A549 (cell line): ENCODE results near the gene ZNF341. TPM values are rescaled to one million over a fixed set of nuclear protein-coding genes. Genes with fewer than 3 reads are reported as not detected.

Source experiments
- ATAC-seq, 2 experiments: fragments of 200-7000 bp in 1 of 2; fragments of >200 bp in 1 of 2; cut with Nextera tagmentation in 1 of 2; cut with Tn5 transposase in 1 of 2; 3 replicates each; pipeline versions ENCODE4 v1.8.0 to v1.9.1; 2018 to 2020; ENCODE audit warnings: mild to moderate bottlenecking in 1 of 2, moderate library complexity in 1 of 2
- CTCF ChIA-PET: fragments of 300-600 bp; sonication (Branson Sonifier 250); formaldehyde crosslinking; extraction: SDS; loops from one replicate; lab custom pipeline; 2021; ENCODE audit warnings: antibody characterized with exemption, inconsistent platforms; lab: Yijun Ruan, JAX
- POLR2A ChIA-PET: fragments of 350-600 bp; formaldehyde crosslinking; extraction: SDS; loops from one replicate; lab custom pipeline; 2021; ENCODE audit warnings: antibody characterized with exemption, inconsistent platforms; lab: Yijun Ruan, JAX
- DNase-seq, 2 experiments: peaks; one replicate each; pipeline versions ENCODE4 v3.0.0 to v3.0.0-alpha.2; 2011 to 2016; ENCODE audit warnings: low read depth in 1 of 2, low spot score in 1 of 2
- FAIRE-seq: peaks from 2 replicates; lab custom pipeline; 2011; peaks lifted over from hg19 to GRCh38; lab: Jason Lieb, UNC
- H3K27ac ChIP-seq, 2 experiments: fragments of >200 bp; sonication (Bioruptor Twin); formaldehyde crosslinking; 3 replicates each; pipeline ENCODE4 v1.5.1; 2016 to 2017
- H3K4me1 ChIP-seq: fragments of >200 bp; sonication (Bioruptor Twin); formaldehyde crosslinking; 3 replicates; pipeline ENCODE4 v1.6.1; 2016
- H3K4me2 ChIP-seq: fragments of >200 bp; sonication (Bioruptor Twin); formaldehyde crosslinking; 3 replicates; pipeline ENCODE4 v1.6.1; 2016
- H3K4me3 ChIP-seq: fragments of >200 bp; sonication (Bioruptor Twin); formaldehyde crosslinking; 3 replicates; pipeline ENCODE4 v1.5.1; 2016
- H3K9me3 ChIP-seq: fragments of >200 bp; sonication (Bioruptor Twin); formaldehyde crosslinking; 3 replicates; pipeline ENCODE4 v1.6.1; 2016
- BCL3 ChIP-seq: fragments of >200 bp; sonication (Bioruptor Twin); formaldehyde crosslinking; IDR thresholded peaks from 3 replicates; pipeline ENCODE4 v1.6.1; 2016
- BHLHE40 ChIP-seq: IDR thresholded peaks from 2 replicates; pipeline ENCODE4 v1.6.1; 2012; ENCODE audit warnings: low read depth, low read length, inconsistent platforms
- CHD2 ChIP-seq: fragments of 150-350 bp; IDR thresholded peaks from 2 replicates; pipeline ENCODE4 v1.6.1; 2014; ENCODE audit warnings: low read length; ENCODE audit not compliant: partially characterized antibody
- CHD4 ChIP-seq: fragments of 200-600 bp; sonication (generic); IDR thresholded peaks from 2 replicates; pipeline ENCODE4 v1.6.1; 2016; ENCODE audit warnings: antibody characterized with exemption, mild to moderate bottlenecking, borderline replicate concordance
- CTCF ChIP-seq: fragments of >200 bp; sonication (Bioruptor Twin); formaldehyde crosslinking; IDR thresholded peaks from 3 replicates; pipeline ENCODE4 v1.5.1; 2016
- E2F6 ChIP-seq: IDR thresholded peaks from 2 replicates; pipeline ENCODE4 v1.6.1; 2012; ENCODE audit warnings: low read depth, borderline replicate concordance
- FOSL2 ChIP-seq, 2 experiments: fragments of 450-650 bp in 1 of 2; fragments of >200 bp in 1 of 2; sonication (Bioruptor Twin) in 1 of 2; formaldehyde crosslinking; IDR thresholded peaks; 2 replicates each; pipeline versions ENCODE4 v1.5.0 to v1.6.1; 2016 to 2020; ENCODE audit warnings: mild to moderate bottlenecking in 1 of 2, moderate library complexity in 1 of 2
- FOXS1 ChIP-seq: fragments of 250-450 bp; sonication (Bioruptor Pico); IDR thresholded peaks from 2 replicates; pipeline ENCODE4 v1.5.0; 2020; ENCODE audit warnings: mild to moderate bottlenecking, moderate library complexity
- GATA3 ChIP-seq: IDR thresholded peaks from 2 replicates; pipeline ENCODE4 v1.6.1; 2012; ENCODE audit warnings: borderline replicate concordance
- HOXB13 ChIP-seq: fragments of 250-450 bp; sonication (Bioruptor Pico); IDR thresholded peaks from 2 replicates; pipeline ENCODE4 v1.5.0; 2020; ENCODE audit warnings: low read depth, mild to moderate bottlenecking, moderate library complexity
- JUN ChIP-seq, 2 experiments: fragments of >200 bp; sonication (Bioruptor Twin); formaldehyde crosslinking; IDR thresholded peaks; 2 replicates in 1 of 2; 3 replicates in 1 of 2; pipeline ENCODE4 v1.6.1; 2016 to 2017
- KDM1A ChIP-seq: fragments of 200-600 bp; sonication (generic); IDR thresholded peaks from 2 replicates; pipeline ENCODE4 v1.6.1; 2016; ENCODE audit warnings: low read depth, mild to moderate bottlenecking
- KDM5A ChIP-seq: fragments of 200-600 bp; sonication (generic); IDR thresholded peaks from 2 replicates; pipeline ENCODE4 v1.6.1; 2016; ENCODE audit warnings: antibody characterized with exemption, mild to moderate bottlenecking
- MAX ChIP-seq: IDR thresholded peaks from 2 replicates; pipeline ENCODE4 v1.6.1; 2012
- MAZ ChIP-seq: fragments of 150-350 bp; IDR thresholded peaks from 2 replicates; pipeline ENCODE4 v1.6.1; 2014; ENCODE audit warnings: antibody characterized with exemption, low read depth, low read length, borderline replicate concordance
- NPAS2 ChIP-seq: fragments of 250-450 bp; sonication (Bioruptor Pico); IDR thresholded peaks from 2 replicates; pipeline ENCODE4 v1.8.0; 2022; ENCODE audit warnings: mild to moderate bottlenecking, moderate library complexity, borderline replicate concordance
- PBX3 ChIP-seq: IDR thresholded peaks from 2 replicates; pipeline ENCODE4 v1.6.1; 2012
- PHF8 ChIP-seq: fragments of 200-600 bp; sonication (generic); IDR thresholded peaks from 2 replicates; pipeline ENCODE4 v1.6.1; 2016; ENCODE audit warnings: low read depth, mild to moderate bottlenecking, antibody characterized with exemption, moderate library complexity, borderline replicate concordance
- POLR2A ChIP-seq: IDR thresholded peaks from 2 replicates; pipeline ENCODE4 v1.6.1; 2012; ENCODE audit warnings: mild to moderate bottlenecking, low read length
- POLR2AphosphoS2 ChIP-seq: conservative IDR thresholded peaks from 2 replicates; pipeline ENCODE4 v1.6.1; 2012; ENCODE audit warnings: low read length, improper control_type of control experiment, inconsistent platforms
- RCOR1 ChIP-seq: fragments of 150-350 bp; IDR thresholded peaks from 2 replicates; pipeline ENCODE4 v1.6.1; 2014; ENCODE audit warnings: antibody characterized with exemption, low read length, low read depth
- SMC3 ChIP-seq: fragments of >200 bp; sonication (Bioruptor Twin); formaldehyde crosslinking; IDR thresholded peaks from 3 replicates; pipeline ENCODE4 v1.6.1; 2018; ENCODE audit warnings: inconsistent platforms
- TFCP2L1 ChIP-seq: fragments of 250-450 bp; sonication (Bioruptor Pico); IDR thresholded peaks from 2 replicates; pipeline ENCODE4 v1.5.0; 2021; ENCODE audit warnings: mild to moderate bottlenecking
- ZC3H11A ChIP-seq: fragments of 450-650 bp; IDR thresholded peaks from 2 replicates; pipeline ENCODE4 v1.6.1; 2014; ENCODE audit warnings: antibody characterized with exemption, mild to moderate bottlenecking
- ZNF302 ChIP-seq: fragments of 250-450 bp; sonication (Bioruptor Pico); IDR thresholded peaks from 2 replicates; pipeline ENCODE4 v1.9.0; 2021; ENCODE audit warnings: inconsistent platforms, mild to moderate bottlenecking, moderate library complexity
- WGBS: methylation state at CpG from one replicate; pipeline ENCODE4 v1.1.6; 2017; ENCODE audit errors: missing lambda C conversion rate; 5-methylcytosine and 5-hydroxymethylcytosine counted together
- polyA plus RNA-seq, 4 experiments: library from polyadenylated mRNA; depleted of rRNA in 3 of 4; stranded (reverse); fragments of >200 nt; fragmentation: RNase III in 1 of 4; extraction: RNeasy Plus Mini Kit Qiagen cat#74134 plus additional on column Dnase treatment in 1 of 4; gene quantifications; 2 replicates in 3 of 4; 3 replicates in 1 of 4; pipeline ENCODE4 v1.2.3, GENCODE V29; 2011 to 2017

ZNF341 gene
- polyA plus RNA-seq, 2 of the 4 experiments (the other 2 are of a cell fraction), result 2.1 to 4.1 TPM

- ChIA-PET POLR2A (no interaction called here), CTCF (interaction anchor here (1.3 kb wide), 1 partner anchor 9 kb away, joined by 4 read pairs; the partner anchor contains the start of gene PXMP4)
- Histone ChIP-seq H3K4me1 (peaks cover 25% of the 10 kb centered on the region), H3K9me3 (no peaks in the 10 kb centered on the region), H3K4me2 (no peak overlapping the region), H3K27ac (no peak overlapping the region), H3K4me3 (no peak overlapping the region)
- 71% methylated on average over 4 of the region's 4 CpGs for WGBS
- DNase-seq, result no peak
- TF ChIP-seq GATA3 (no peak), FOSL2 (IDR thresholded peaks at IDR 0.05) (no peak), FOSL2 (CRISPR knock-in tag; IDR thresholded peaks at IDR 0.05) (no peak), JUN (IDR thresholded peaks at IDR 0.05) (no peak), ZNF302 (CRISPR knock-in tag) (no peak), PBX3 (no peak), POLR2AphosphoS2 (no peak)
- ATAC-seq, result no peak
- FAIRE-seq, result no peak
These were observed 2.7 kb upstream of the ZNF341 start for GRCh38 chr20:33729101-33729500.

GRCh38 chr20:33730946-33731692, 677 bp upstream of the ZNF341 start:
- no peak for DNase-seq
- TF ChIP-seq E2F6, result no peak
- TF ChIP-seq CTCF, result no peak
- TF ChIP-seq KDM1A, result no peak
- no peak for TF ChIP-seq ZC3H11A
- TF ChIP-seq SMC3, result no peak
- no peak for TF ChIP-seq PHF8
- TF ChIP-seq TFCP2L1 (CRISPR knock-in tag), result no peak
- no peak for TF ChIP-seq CHD2
- TF ChIP-seq CHD4, result no peak
- TF ChIP-seq MAZ, result no peak
- TF ChIP-seq HOXB13 (CRISPR knock-in tag), result no peak
- TF ChIP-seq MAX, result no peak
- no peak for TF ChIP-seq FOXS1 (CRISPR knock-in tag)
- TF ChIP-seq KDM5A, result no peak
- no peak for TF ChIP-seq BHLHE40
- no peak for TF ChIP-seq JUN (IDR thresholded peaks at IDR 0.05)
- TF ChIP-seq NPAS2 (CRISPR knock-in tag), result no peak
- no peak for TF ChIP-seq POLR2A
- TF ChIP-seq BCL3, result no peak
- no peak for TF ChIP-seq RCOR1
- Histone ChIP-seq H3K4me2 (peak overlapping the region; percentile 97), H3K27ac (peak overlapping the region; percentile 98), H3K4me1 (peaks cover 28% of the 10 kb centered on the region), H3K4me3 (peak overlapping the region; percentile 58), H3K9me3 (peaks cover 11% of the 10 kb centered on the region)
- 79% methylated on average over 18 of the region's 18 CpGs for WGBS
- ATAC-seq, result no peak
- CTCF ChIA-PET, result interaction anchor here (0.6 to 2.3 kb wide), 6 partner anchors 8 to 102 kb away, joined by 3 to 10 read pairs (median 4); no protein-coding TSS in a partner anchor
- POLR2A ChIA-PET, result interaction anchor here (1.3 to 2.5 kb wide), 3 partner anchors 11 to 262 kb away, joined by 8 to 14 read pairs (median 12); partner anchors contain the start of genes CBFA2T2, PXMP4 and RALY
- FAIRE-seq, result no peak
